GM12874 (cell line): ENCODE results near the gene PPP1R3G.

Source experiments
- CTCF ChIP-seq: IDR thresholded peaks from 2 replicates; pipeline ENCODE4 v1.5.1; 2011; ENCODE audit warnings: low read depth, mild to moderate bottlenecking, control low read depth, low read length, moderate library complexity; ENCODE audit not compliant: insufficient read depth

PPP1R3G gene

GRCh38 chr6:5126214-5126613 lies 41.1 kb downstream of the PPP1R3G start:
- TF ChIP-seq CTCF: no peak

GRCh38 chr6:5127106-5127687 lies 42.1 kb downstream of the PPP1R3G start:
- TF ChIP-seq CTCF: no peak

GRCh38 chr6:5128351-5128750 lies 43.2 kb downstream of the PPP1R3G start:
- no peak for TF ChIP-seq CTCF

- no peak for TF ChIP-seq CTCF
Observed at GRCh38 chr6:5130135-5130866, 45.2 kb downstream of the PPP1R3G start.

GRCh38 chr6:5132731-5133130 lies 47.6 kb downstream of the PPP1R3G start:
- TF ChIP-seq CTCF: no peak

GRCh38 chr6:5133943-5134342 lies 48.8 kb downstream of the PPP1R3G start:
- no peak for TF ChIP-seq CTCF

GRCh38 chr6:5135788-5136376 lies 50.7 kb downstream of the PPP1R3G start:
- TF ChIP-seq CTCF: peak; percentile 70
